ENCODE data around the gene CBFA2T3.
"Not testable (repeated sequence)": the region's sequence is repeated elsewhere in the genome, so short reads cannot be mapped to it uniquely, and the experiment has no call there.

Gene CBFA2T3

GRCh38 chr16:88919936-88920335 is 57.1 kb downstream of the CBFA2T3 start:
- no peak for DNase-seq

- DNase-seq, result not testable (repeated sequence)
Measured at GRCh38 chr16:88918896-88919295, 58.1 kb downstream of the CBFA2T3 start.

GRCh38 chr16:88917915-88918627 is 58.9 kb downstream of the CBFA2T3 start:
- DNase-seq, result no peak

- DNase-seq, result no peak
Measured at GRCh38 chr16:88917146-88917914, 59.7 kb downstream of the CBFA2T3 start.

GRCh38 chr16:88915639-88916327 is 61.2 kb downstream of the CBFA2T3 start:
- DNase-seq, result no peak

- peak; percentile 35 for DNase-seq
Measured at GRCh38 chr16:88914750-88915368, 62.1 kb downstream of the CBFA2T3 start.

- DNase-seq, result no peak
Measured at GRCh38 chr16:88913870-88914269, 63.1 kb downstream of the CBFA2T3 start.

- no peak for DNase-seq
Measured at GRCh38 chr16:88913001-88913612, 63.9 kb downstream of the CBFA2T3 start.

- no peak for DNase-seq
Measured at GRCh38 chr16:88912556-88912955, 64.5 kb downstream of the CBFA2T3 start.

GRCh38 chr16:88911946-88912310 is 65.1 kb downstream of the CBFA2T3 start:
- no peak for DNase-seq

GRCh38 chr16:88911136-88911945 is 65.7 kb downstream of the CBFA2T3 start:
- no peak for DNase-seq

GRCh38 chr16:88910284-88911135 is 66.5 kb downstream of the CBFA2T3 start:
- DNase-seq, result no peak

- no peak for DNase-seq
Measured at GRCh38 chr16:88909431-88910210, 67.4 kb downstream of the CBFA2T3 start.

- DNase-seq, result no peak
Measured at GRCh38 chr16:88908307-88908706, 68.7 kb downstream of the CBFA2T3 start.

GRCh38 chr16:88907768-88908167 is 69.2 kb downstream of the CBFA2T3 start:
- DNase-seq, result no peak

- DNase-seq, result no peak
Measured at GRCh38 chr16:88906535-88907105, 70.4 kb downstream of the CBFA2T3 start.

GRCh38 chr16:88906020-88906419 is 71.0 kb downstream of the CBFA2T3 start:
- DNase-seq, result no peak

- no peak for DNase-seq
Measured at GRCh38 chr16:88905563-88905962, 71.4 kb downstream of the CBFA2T3 start.

- DNase-seq, result no peak
Measured at GRCh38 chr16:88904676-88905365, 72.2 kb downstream of the CBFA2T3 start.
